ENCODE results near the gene CCNQ.

DNA sequence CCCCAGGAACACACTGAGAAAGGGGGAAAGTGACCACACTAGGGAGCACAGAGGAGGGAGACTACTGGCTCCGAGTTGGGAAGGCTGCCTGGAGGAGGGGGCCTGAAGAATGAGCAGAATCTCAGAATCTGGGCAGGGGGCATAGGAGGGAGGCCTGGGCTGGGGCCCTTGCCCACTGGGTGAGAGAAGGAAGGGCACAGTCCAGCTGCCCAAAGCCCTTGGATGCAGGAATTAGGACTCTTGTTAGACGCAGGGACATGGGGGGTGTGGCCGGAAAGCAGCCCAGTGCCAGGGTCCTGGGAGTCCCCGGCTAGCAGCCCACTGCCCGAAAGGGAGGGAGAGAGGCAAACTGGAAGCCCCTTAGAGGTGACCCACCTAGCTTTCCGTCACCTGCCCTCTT is 46.2 kb upstream of the CCNQ start:
- TF ChIP-seq, protein P1, sequence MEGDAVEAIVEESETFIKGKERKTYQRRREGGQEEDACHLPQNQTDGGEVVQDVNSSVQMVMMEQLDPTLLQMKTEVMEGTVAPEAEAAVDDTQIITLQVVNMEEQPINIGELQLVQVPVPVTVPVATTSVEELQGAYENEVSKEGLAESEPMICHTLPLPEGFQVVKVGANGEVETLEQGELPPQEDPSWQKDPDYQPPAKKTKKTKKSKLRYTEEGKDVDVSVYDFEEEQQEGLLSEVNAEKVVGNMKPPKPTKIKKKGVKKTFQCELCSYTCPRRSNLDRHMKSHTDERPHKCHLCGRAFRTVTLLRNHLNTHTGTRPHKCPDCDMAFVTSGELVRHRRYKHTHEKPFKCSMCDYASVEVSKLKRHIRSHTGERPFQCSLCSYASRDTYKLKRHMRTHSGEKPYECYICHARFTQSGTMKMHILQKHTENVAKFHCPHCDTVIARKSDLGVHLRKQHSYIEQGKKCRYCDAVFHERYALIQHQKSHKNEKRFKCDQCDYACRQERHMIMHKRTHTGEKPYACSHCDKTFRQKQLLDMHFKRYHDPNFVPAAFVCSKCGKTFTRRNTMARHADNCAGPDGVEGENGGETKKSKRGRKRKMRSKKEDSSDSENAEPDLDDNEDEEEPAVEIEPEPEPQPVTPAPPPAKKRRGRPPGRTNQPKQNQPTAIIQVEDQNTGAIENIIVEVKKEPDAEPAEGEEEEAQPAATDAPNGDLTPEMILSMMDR (conservative IDR thresholded peaks at IDR 0.05 in 1 of 2, IDR thresholded peaks at IDR 0.05 in 1 of 2; ENCODE audit: extremely low read depth in 1 of 2, insufficient read depth in 1 of 2, low read depth in 1 of 2, low read length in 2 of 2), result no peak
- TF ChIP-seq EZH2 (IDR thresholded peaks at IDR 0.05; ENCODE audit: borderline replicate concordance, low read length), result no peak

Data from mammary epithelial cell (primary cell).